Uterus (tissue), 4 donors: ENCODE measurements around the gene SPNS1. TPM values are rescaled to one million over a fixed set of nuclear protein-coding genes. Genes with fewer than 3 reads are reported as not detected.

Source experiments
- DNase-seq, 2 donors: peaks; one replicate each; pipeline ENCODE4 v3.0.0-alpha.2; 2019 to 2020
- H3K27ac ChIP-seq, 2 donors: fragments of 200-600 bp; sonication (generic); 1 replicate in 1 of 2; 2 replicates in 1 of 2; pipeline ENCODE4 v1.5.1; 2016 to 2018
- H3K27me3 ChIP-seq, 2 donors: fragments of 200-600 bp; sonication (generic); one replicate each; pipeline ENCODE4 v1.5.1; 2018 to 2019; ENCODE audit warnings: control low read depth in 1 of 2
- H3K36me3 ChIP-seq, 2 donors: fragments of 200-600 bp; sonication (generic); one replicate each; pipeline ENCODE4 v1.5.1; 2019; ENCODE audit warnings: control low read depth in 1 of 2
- H3K4me1 ChIP-seq, 2 donors: fragments of 200-600 bp; sonication (generic); one replicate each; pipeline ENCODE4 v1.5.1; 2018 to 2019; ENCODE audit warnings: control low read depth in 1 of 2
- H3K4me3 ChIP-seq, 2 donors: fragments of 200-600 bp; sonication (generic); 1 replicate in 1 of 2; 2 replicates in 1 of 2; pipeline ENCODE4 v1.5.1; 2018 to 2019; ENCODE audit warnings: mild to moderate bottlenecking in 1 of 2
- H3K9me3 ChIP-seq, 2 donors: fragments of 200-600 bp; sonication (generic); one replicate each; pipeline ENCODE4 v1.5.1; 2019; ENCODE audit warnings: control low read depth in 1 of 2
- CTCF ChIP-seq, 4 experiments: fragments of 200-600 bp in 2 of 4; fragments of 450-650 bp in 2 of 4; sonication (generic) in 2 of 4; IDR thresholded peaks; one replicate each; pipeline ENCODE4 v1.5.1; 2016 to 2019; ENCODE audit warnings: antibody characterized with exemption in 4 of 4, mild to moderate bottlenecking in 2 of 4, moderate library complexity in 1 of 4
- POLR2A ChIP-seq, 2 donors: fragments of 450-650 bp; IDR thresholded peaks; one replicate each; pipeline ENCODE4 v1.6.1; 2016; ENCODE audit warnings: antibody characterized with exemption in 2 of 2, mild to moderate bottlenecking in 1 of 2, moderate library complexity in 1 of 2
- intact Hi-C: fragments of 100-400 bp; cut with DNase I; formaldehyde crosslinking; loops from one replicate; pipeline ENCODE4 v1.15.1; 2023; ENCODE audit warnings: low total_unique reads
- total RNA-seq, 4 donors: library from RNA; depleted of rRNA in 3 of 4; stranded (reverse); fragments of >200 nt in 3 of 4; gene quantifications; one replicate each; pipeline versions ENCODE4 v1.1.0 to v1.2.4, GENCODE V29; 2014 to 2023
- donor health status: DM: yes; HTN: yes; CAD: no.

The SPNS1 gene
- total RNA-seq, 4 donors from 2014 or later: 7.4 to 74.3 (median 25.3) TPM

GRCh38 chr16:29011112-29011511, 36.5 kb downstream of the SPNS1 start:
- DNase-seq: no peak
- H3K4me3 ChIP-seq: no peak overlapping the region
- H3K27me3 ChIP-seq: no peaks in the 10 kb centered on the region
- H3K36me3 ChIP-seq: no peaks in the 10 kb centered on the region
- no peaks in the 10 kb centered on the region for H3K9me3 ChIP-seq
- no peaks in the 10 kb centered on the region for H3K4me1 ChIP-seq
- TF ChIP-seq POLR2A (IDR thresholded peaks at IDR 0.05): no peak
- no peak for TF ChIP-seq CTCF (IDR thresholded peaks at IDR 0.05)
- intact Hi-C loops: no loop called here
- H3K27ac ChIP-seq: no peak overlapping the region

GRCh38 chr16:29011851-29012250, 37.3 kb downstream of the SPNS1 start:
- Histone ChIP-seq H3K4me3 (no peak overlapping the region), H3K36me3 (no peaks in the 10 kb centered on the region), H3K4me1 (no peaks in the 10 kb centered on the region), H3K27me3 (no peaks in the 10 kb centered on the region), H3K9me3 (no peaks in the 10 kb centered on the region), H3K27ac (no peak overlapping the region)
- no peak for DNase-seq
- intact Hi-C loops: no loop called here
- TF ChIP-seq CTCF (IDR thresholded peaks at IDR 0.05) (no peak), POLR2A (IDR thresholded peaks at IDR 0.05) (no peak)

GRCh38 chr16:29012913-29013553, 38.5 kb downstream of the SPNS1 start:
- no peaks in the 10 kb centered on the region for H3K4me1 ChIP-seq
- H3K36me3 ChIP-seq: no peaks in the 10 kb centered on the region
- H3K4me3 ChIP-seq: no peak overlapping the region
- DNase-seq: no peak
- H3K27ac ChIP-seq: no peak overlapping the region
- no peak for TF ChIP-seq CTCF (IDR thresholded peaks at IDR 0.05)
- TF ChIP-seq POLR2A (IDR thresholded peaks at IDR 0.05): no peak
- intact Hi-C loops: no loop called here
- no peaks in the 10 kb centered on the region for H3K9me3 ChIP-seq
- H3K27me3 ChIP-seq: no peaks in the 10 kb centered on the region

- TF ChIP-seq CTCF (IDR thresholded peaks at IDR 0.05): no peak
- TF ChIP-seq POLR2A (IDR thresholded peaks at IDR 0.05): no peak
- DNase-seq: no peak
- intact Hi-C loops: no loop called here
Observed at GRCh38 chr16:29014561-29015069, 40.0 kb downstream of the SPNS1 start.

GRCh38 chr16:29022196-29022595, 47.6 kb downstream of the SPNS1 start:
- Histone ChIP-seq H3K27ac (no peak overlapping the region), H3K4me3 (no peak overlapping the region), H3K9me3 (no peaks in the 10 kb centered on the region), H3K27me3 (no peaks in the 10 kb centered on the region), H3K36me3 (no peaks in the 10 kb centered on the region), H3K4me1 (no peaks in the 10 kb centered on the region)
- TF ChIP-seq POLR2A (IDR thresholded peaks at IDR 0.05) (no peak), CTCF (IDR thresholded peaks at IDR 0.05) (no peak)
- DNase-seq: no peak
- intact Hi-C loops: no loop called here

More at GRCh38 chr16:29014561-29015069, 40.0 kb downstream of the SPNS1 start:
- H3K36me3 ChIP-seq: no peaks in the 10 kb centered on the region
- H3K4me3 ChIP-seq: no peak overlapping the region
- H3K9me3 ChIP-seq: no peaks in the 10 kb centered on the region
- no peaks in the 10 kb centered on the region for H3K27me3 ChIP-seq
- no peak overlapping the region for H3K27ac ChIP-seq
- H3K4me1 ChIP-seq: no peaks in the 10 kb centered on the region
